GM19239 (cell line): ENCODE results near the gene DNER.
"Not testable (repeated sequence)": the region's sequence is repeated elsewhere in the genome, so short reads cannot be mapped to it uniquely, and the experiment has no call there.

Experiments
- DNase-seq: peaks from one replicate; pipeline ENCODE4 v3.0.0; 2011; ENCODE audit warnings: low spot score; ENCODE audit not compliant: insufficient read length
- FAIRE-seq: peaks from 2 replicates; lab custom pipeline; 2011; peaks lifted over from hg19 to GRCh38; lab: Jason Lieb, UNC

DNER gene

GRCh38 chr2:229714080-229714735 lies at the start of gene DNER:
TSS of gene DNER (minus strand) at chr2:229714555. CDS start at chr2:229714423, 132 bp downstream.
- FAIRE-seq (no peak), DNase-seq (peak; percentile 66)

- no peak for FAIRE-seq
- DNase-seq: no peak
Observed at GRCh38 chr2:229761663-229762062, 47.3 kb upstream of the DNER start.

GRCh38 chr2:229757462-229757861 lies 43.1 kb upstream of the DNER start:
- DNase-seq, FAIRE-seq: not testable (repeated sequence)

- FAIRE-seq: no peak
- no peak for DNase-seq
Observed at GRCh38 chr2:229752970-229753729, 38.8 kb upstream of the DNER start.

GRCh38 chr2:229749779-229750178 lies 35.4 kb upstream of the DNER start:
- DNase-seq (no peak), FAIRE-seq (no peak)

GRCh38 chr2:229748950-229749349 lies 34.6 kb upstream of the DNER start:
- FAIRE-seq (no peak), DNase-seq (no peak)

- FAIRE-seq, DNase-seq: not testable (repeated sequence)
Observed at GRCh38 chr2:229742691-229743090, 28.3 kb upstream of the DNER start.

- DNase-seq (no peak), FAIRE-seq (no peak)
Observed at GRCh38 chr2:229740279-229740678, 25.9 kb upstream of the DNER start.

- FAIRE-seq (no peak), DNase-seq (no peak)
Observed at GRCh38 chr2:229738024-229738625, 23.8 kb upstream of the DNER start.

- no peak for DNase-seq
- no peak for FAIRE-seq
Observed at GRCh38 chr2:229734410-229734809, 20.1 kb upstream of the DNER start.

GRCh38 chr2:229733611-229734245 lies 19.4 kb upstream of the DNER start:
- DNase-seq (no peak), FAIRE-seq (no peak)

GRCh38 chr2:229732897-229733296 lies 18.5 kb upstream of the DNER start:
- FAIRE-seq (no peak), DNase-seq (no peak)

- no peak for DNase-seq
- FAIRE-seq: no peak
Observed at GRCh38 chr2:229731916-229732315, 17.6 kb upstream of the DNER start.

- FAIRE-seq: no peak
- no peak for DNase-seq
Observed at GRCh38 chr2:229731363-229731762, 17.0 kb upstream of the DNER start.

GRCh38 chr2:229728370-229728769 lies 14.0 kb upstream of the DNER start:
- FAIRE-seq (no peak), DNase-seq (no peak)

GRCh38 chr2:229726643-229727042 lies 12.3 kb upstream of the DNER start:
- FAIRE-seq: no peak

GRCh38 chr2:229725716-229726574 lies 11.6 kb upstream of the DNER start:
- FAIRE-seq (no peak), DNase-seq (no peak)

More at GRCh38 chr2:229726643-229727042, 12.3 kb upstream of the DNER start:
- no peak for DNase-seq

GRCh38 chr2:229723192-229723591 lies 8.8 kb upstream of the DNER start:
- DNase-seq, FAIRE-seq: not testable (repeated sequence)

- no peak for DNase-seq
- FAIRE-seq: no peak
Observed at GRCh38 chr2:229719926-229720647, 5.7 kb upstream of the DNER start.
